ENCODE data around the gene NR3C2. TPM values are rescaled to one million over a fixed set of nuclear protein-coding genes. Genes with fewer than 3 reads are reported as not detected.

The NR3C2 gene
- total and polyA plus RNA-seq, 2 of the 4 experiments (the other 2 are of a cell fraction) = 1.1 to 2.3 TPM

DNA sequence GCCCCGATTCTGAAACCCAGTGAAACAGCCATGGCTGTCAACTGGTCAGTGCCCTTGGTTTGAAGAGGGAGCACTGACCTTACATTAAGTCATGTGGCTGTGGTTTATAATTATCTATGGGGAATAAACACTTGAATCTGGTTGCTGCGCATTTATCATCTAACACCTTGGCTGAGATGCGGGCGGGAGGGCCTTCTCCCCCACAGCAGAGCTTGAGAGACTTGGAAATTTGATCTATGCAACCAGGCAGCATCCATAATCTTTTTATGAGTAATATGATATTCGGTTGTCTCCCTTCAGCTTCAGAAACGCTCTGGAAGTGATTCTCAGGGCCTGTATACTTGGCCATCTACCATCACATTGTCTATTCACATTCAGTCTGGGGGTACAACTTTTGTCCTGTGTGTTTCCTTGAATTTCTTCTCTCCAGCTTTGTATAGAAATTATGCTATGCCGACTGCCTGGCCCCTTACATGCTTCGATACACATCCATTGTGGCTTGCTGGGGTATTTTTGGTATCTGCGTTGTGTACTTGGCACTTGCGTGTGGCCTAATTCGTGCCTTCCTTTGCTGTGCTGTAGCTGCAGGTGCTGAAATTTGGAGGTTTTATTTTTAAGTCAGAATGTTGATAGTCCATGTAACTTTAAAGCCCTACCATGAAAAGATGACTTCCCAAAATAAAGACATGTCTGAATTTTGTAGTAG is 388.8 kb downstream of the NR3C2 start:
- H3K36me3 ChIP-seq (ENCODE audit: control insufficient read depth, insufficient read depth, low read length) = peaks cover 8% of the 10 kb centered on the region
- POLR2A ChIA-PET (ENCODE audit: unreplicated experiment) = no interaction called here
- H2BK20ac ChIP-seq (ENCODE audit: low read depth, low read length) = no peak overlapping the region
- TF ChIP-seq, protein P1, sequence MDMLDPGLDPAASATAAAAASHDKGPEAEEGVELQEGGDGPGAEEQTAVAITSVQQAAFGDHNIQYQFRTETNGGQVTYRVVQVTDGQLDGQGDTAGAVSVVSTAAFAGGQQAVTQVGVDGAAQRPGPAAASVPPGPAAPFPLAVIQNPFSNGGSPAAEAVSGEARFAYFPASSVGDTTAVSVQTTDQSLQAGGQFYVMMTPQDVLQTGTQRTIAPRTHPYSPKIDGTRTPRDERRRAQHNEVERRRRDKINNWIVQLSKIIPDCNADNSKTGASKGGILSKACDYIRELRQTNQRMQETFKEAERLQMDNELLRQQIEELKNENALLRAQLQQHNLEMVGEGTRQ (IDR thresholded peaks at IDR 0.05; ENCODE audit: low read depth, low read length) = no peak
- TF ChIP-seq FOS (IDR thresholded peaks at IDR 0.05; ENCODE audit: low read depth, low read length) = no peak
- no peak for TF ChIP-seq RFX5 (IDR thresholded peaks at IDR 0.05; ENCODE audit: low read depth, low read length)
- no peak for TF ChIP-seq RAD21 (IDR thresholded peaks at IDR 0.05; ENCODE audit: low read length)
- TF ChIP-seq CEBPB (IDR thresholded peaks at IDR 0.05; ENCODE audit: low read depth, low read length) = no peak
- TF ChIP-seq, protein P2, sequence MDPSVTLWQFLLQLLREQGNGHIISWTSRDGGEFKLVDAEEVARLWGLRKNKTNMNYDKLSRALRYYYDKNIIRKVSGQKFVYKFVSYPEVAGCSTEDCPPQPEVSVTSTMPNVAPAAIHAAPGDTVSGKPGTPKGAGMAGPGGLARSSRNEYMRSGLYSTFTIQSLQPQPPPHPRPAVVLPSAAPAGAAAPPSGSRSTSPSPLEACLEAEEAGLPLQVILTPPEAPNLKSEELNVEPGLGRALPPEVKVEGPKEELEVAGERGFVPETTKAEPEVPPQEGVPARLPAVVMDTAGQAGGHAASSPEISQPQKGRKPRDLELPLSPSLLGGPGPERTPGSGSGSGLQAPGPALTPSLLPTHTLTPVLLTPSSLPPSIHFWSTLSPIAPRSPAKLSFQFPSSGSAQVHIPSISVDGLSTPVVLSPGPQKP (IDR thresholded peaks at IDR 0.05; ENCODE audit: borderline replicate concordance, low read depth, low read length) = no peak
- TF ChIP-seq MAZ (IDR thresholded peaks at IDR 0.05; ENCODE audit: borderline replicate concordance, low read depth, low read length) = no peak
- TF ChIP-seq RCOR1 (IDR thresholded peaks at IDR 0.05; ENCODE audit: insufficient replicate concordance, low read length) = no peak
- TF ChIP-seq MXI1 (IDR thresholded peaks at IDR 0.05; ENCODE audit: borderline replicate concordance, low read depth, low read length) = no peak
- TF ChIP-seq BHLHE40 (IDR thresholded peaks at IDR 0.05; ENCODE audit: low read depth, low read length) = no peak
- no peak for TF ChIP-seq CHD1 (IDR thresholded peaks at IDR 0.05; ENCODE audit: low read depth, low read length)
- H4K8ac ChIP-seq (ENCODE audit: low read depth in 2 of 2, low read length in 2 of 2) = no peak overlapping the region
- H4K20me1 ChIP-seq (ENCODE audit: insufficient read depth, low read length) = peaks cover 17% of the 10 kb centered on the region
- no peak overlapping the region for H3K14ac ChIP-seq (replicated peaks; ENCODE audit: low read depth, low read length)
- no peak overlapping the region for H3K9ac ChIP-seq (ENCODE audit: low read depth, low read length)
- WGBS, 2 experiments (ENCODE audit: extremely low coverage in 2 of 2, insufficient read length in 1 of 2) = no CpG with 5 or more reads among the region's 11 CpGs
- peaks cover 13% of the 10 kb centered on the region for H3K9me1 ChIP-seq (ENCODE audit: insufficient read depth, low read length)
- no peak overlapping the region for H2BK15ac ChIP-seq (ENCODE audit: low read depth, low read length)
- no peak overlapping the region for H2AK5ac ChIP-seq (ENCODE audit: low read depth, low read length)
- H3K4me2 ChIP-seq (ENCODE audit: low read depth, low read length) = no peak overlapping the region
- in situ Hi-C loops (cut with MboI; ENCODE audit: low sequenced_read_pairs) (no loop called here), dilution Hi-C loops (cut with HindIII; ENCODE audit: low sequenced_read_pairs, unreplicated experiment) (no loop called here), intact Hi-C loops (cut with micrococcal nuclease) (no loop called here)
- no TSS peak for BruUV-seq (replicated peaks)
- no peaks in the 10 kb centered on the region for H3K9me3 ChIP-seq (ENCODE audit: control insufficient read depth, insufficient read depth, low read length)
- no peak overlapping the region for H2BK120ac ChIP-seq (ENCODE audit: low read depth, low read length)
- no peak overlapping the region for H2BK5ac ChIP-seq (ENCODE audit: low read depth, low read length, poor library complexity, severe bottlenecking)
- no peak overlapping the region for H2AFZ ChIP-seq (replicated peaks; ENCODE audit: low read length, poor library complexity)
- H2AK9ac ChIP-seq (replicated peaks; ENCODE audit: low read depth, low read length, poor library complexity) = no peak overlapping the region
- no peaks in the 10 kb centered on the region for H3K27me3 ChIP-seq (ENCODE audit: control insufficient read depth, insufficient read depth, low read length)
- DNase-seq (peak; percentile 23), ATAC-seq (ENCODE audit: low read depth) (no peak)
- no peak overlapping the region for H3K18ac ChIP-seq (ENCODE audit: low read depth, low read length)
- H3K4me1 ChIP-seq (ENCODE audit: control insufficient read depth, insufficient read depth, low read length) = peaks cover 6% of the 10 kb centered on the region; the same call in 1 of the 2 replicates
- H3K27ac ChIP-seq (ENCODE audit: insufficient read depth, low read length) = no peak overlapping the region
- no peak overlapping the region for H4K5ac ChIP-seq (ENCODE audit: low read depth, low read length)
- H3K56ac ChIP-seq (ENCODE audit: extremely low read depth, insufficient read depth, low read length) = no peak overlapping the region
- H4K91ac ChIP-seq (ENCODE audit: insufficient read depth, low read depth, low read length) = no peak overlapping the region
- CTCF ChIA-PET = interaction anchor here (0.6 to 0.8 kb wide), 2 partner anchors 11 to 1321 kb away, joined by 3 read pairs; no protein-coding TSS in a partner anchor
- H3K4ac ChIP-seq (ENCODE audit: low read depth, low read length) = no peak overlapping the region
- peaks cover 26 to 30% of the 10 kb centered on the region in 2 experiments for H3K79me1 ChIP-seq (ENCODE audit: low read depth in 1 of 2, low read length in 2 of 2)
- no peak overlapping the region for H3K4me3 ChIP-seq (ENCODE audit: insufficient read depth, low read depth, low read length)
- no peak overlapping the region for H3K23ac ChIP-seq (ENCODE audit: low read depth, low read length)

All from IMR-90 (cell line).